Measurements from ENCODE around the gene NR4A1.

NR4A1 gene

DNA sequence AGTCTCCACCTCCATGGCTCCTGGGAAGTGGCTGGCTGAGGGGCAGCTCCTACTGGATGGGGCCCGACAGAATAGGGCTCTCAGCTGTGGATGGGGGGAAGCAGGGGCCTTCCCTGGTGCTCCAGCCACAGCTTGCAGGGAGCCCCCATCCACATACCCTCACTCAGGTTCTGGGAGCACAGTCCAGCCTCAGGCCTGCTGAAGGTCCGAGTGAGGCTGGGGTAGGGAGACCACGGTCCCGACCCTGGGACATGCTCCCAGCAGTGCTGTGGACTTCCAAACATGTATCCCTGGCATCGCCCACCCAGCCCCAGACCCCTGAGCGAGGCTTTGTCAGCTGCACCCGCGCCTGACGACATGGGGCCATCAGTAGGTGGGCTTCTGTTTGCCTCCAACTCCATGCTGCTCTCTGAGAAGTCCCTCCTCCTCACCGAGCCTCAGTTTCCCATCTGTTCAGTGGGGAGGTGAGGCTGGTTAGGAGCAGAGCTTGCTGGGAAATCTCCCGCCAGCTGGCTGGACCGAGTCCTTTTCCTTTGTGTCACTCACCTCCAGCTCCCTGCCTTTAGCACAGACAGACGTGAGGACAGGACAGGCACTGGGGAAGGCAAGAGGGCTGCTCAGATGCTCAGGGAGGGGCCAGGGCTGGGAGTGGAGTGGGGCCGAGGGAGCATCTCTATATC, 9.4 kb downstream of the NR4A1 start:
- no peak overlapping the region for H3K4me3 ChIP-seq (ENCODE audit: low read length)
- no peak for DNase-seq (ENCODE audit: low read depth)
- TF ChIP-seq CTCF (IDR thresholded peaks at IDR 0.05; ENCODE audit: insufficient read depth, low read depth, low read length, missing control alignments) = no peak

DNA sequence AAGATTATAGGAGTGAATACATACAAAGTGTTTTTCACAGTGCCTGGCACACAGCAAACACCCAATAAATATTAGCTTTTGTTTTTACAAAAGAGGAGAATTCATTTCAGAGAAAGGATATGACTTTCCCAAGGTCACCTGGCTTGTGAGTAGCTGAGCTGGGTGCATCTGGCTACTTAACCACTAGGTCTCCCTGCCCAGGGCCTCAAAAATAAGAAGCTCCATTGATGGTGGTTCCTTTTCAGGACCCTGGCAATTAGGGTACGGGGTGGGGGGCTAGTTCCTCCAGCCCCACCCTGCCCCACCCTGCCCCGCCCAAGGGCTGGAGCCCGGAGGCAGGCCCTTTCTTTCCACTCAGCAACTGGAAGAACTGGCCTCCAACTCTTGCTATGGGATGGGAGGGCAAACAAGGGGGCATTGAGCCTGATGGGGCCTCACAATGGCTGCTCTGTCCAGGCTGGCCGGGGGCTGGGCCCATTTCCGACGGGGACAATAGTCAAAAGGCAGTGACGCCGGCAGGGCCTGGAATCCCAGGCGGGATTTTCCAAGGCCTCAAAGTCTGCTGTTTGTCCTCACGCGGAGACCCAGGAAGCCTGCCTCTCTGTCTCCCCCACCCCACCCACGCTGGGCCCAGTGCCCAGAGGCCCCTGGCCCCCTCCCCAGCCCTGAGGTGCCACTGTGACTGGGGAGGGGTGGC, 10.4 kb downstream of the NR4A1 start:
- H3K4me3 ChIP-seq (ENCODE audit: low read length) = no peak overlapping the region
- no peak for TF ChIP-seq CTCF (IDR thresholded peaks at IDR 0.05; ENCODE audit: insufficient read depth, low read depth, low read length, missing control alignments)
- DNase-seq (ENCODE audit: low read depth) = no peak

- H3K4me3 ChIP-seq (ENCODE audit: low read length) = no peak overlapping the region
- no peak for TF ChIP-seq CTCF (IDR thresholded peaks at IDR 0.05; ENCODE audit: insufficient read depth, low read depth, low read length, missing control alignments)
- no peak for DNase-seq (ENCODE audit: low read depth)
Measured at GRCh38 chr12:52062167-52063081, 11.2 kb downstream of the NR4A1 start.

DNA sequence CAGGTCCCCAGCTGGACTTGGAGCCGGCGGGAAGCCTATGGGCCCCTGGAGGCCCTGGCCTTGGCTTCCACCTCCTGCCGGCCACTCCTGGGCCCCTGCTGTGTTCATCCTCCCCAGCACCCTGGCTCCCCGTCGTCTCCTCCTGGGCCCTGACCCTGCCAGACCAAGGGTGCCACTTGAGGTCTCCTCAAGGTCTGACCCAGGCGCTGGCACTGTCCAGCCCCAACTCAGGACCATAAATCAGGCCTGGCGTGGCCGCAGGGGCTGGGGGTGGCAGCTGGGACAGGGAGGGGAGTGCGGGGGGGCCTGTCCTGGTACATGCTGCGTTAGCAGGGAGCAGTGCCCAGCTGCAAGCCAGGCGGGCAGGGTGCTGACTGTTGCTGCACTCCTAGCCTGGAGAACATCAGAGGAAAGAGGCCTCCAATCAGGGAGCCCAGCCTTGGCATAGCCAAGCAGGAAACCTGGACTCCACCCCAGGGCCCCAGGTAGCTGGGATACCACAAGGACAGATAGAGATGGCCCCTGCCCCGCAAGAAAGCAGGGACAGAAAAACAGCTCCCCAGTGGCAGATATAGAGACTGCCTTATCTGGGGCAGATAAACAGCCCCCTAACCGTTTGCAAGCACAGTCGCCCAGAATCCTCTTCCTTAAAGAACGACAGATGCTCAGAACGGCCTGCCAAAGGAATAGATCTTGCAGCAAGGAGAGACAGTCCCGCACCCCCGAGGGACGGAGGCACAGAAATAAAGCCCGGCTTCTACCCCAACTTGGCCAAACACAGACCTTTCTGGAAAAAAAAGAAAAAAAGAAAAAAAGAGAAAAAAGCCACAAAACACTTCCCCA, 12.1 kb downstream of the NR4A1 start:
- no peak for DNase-seq (ENCODE audit: low read depth)
- TF ChIP-seq CTCF (IDR thresholded peaks at IDR 0.05; ENCODE audit: insufficient read depth, low read depth, low read length, missing control alignments) = no peak
- no peak overlapping the region for H3K4me3 ChIP-seq (ENCODE audit: low read length)

DNA sequence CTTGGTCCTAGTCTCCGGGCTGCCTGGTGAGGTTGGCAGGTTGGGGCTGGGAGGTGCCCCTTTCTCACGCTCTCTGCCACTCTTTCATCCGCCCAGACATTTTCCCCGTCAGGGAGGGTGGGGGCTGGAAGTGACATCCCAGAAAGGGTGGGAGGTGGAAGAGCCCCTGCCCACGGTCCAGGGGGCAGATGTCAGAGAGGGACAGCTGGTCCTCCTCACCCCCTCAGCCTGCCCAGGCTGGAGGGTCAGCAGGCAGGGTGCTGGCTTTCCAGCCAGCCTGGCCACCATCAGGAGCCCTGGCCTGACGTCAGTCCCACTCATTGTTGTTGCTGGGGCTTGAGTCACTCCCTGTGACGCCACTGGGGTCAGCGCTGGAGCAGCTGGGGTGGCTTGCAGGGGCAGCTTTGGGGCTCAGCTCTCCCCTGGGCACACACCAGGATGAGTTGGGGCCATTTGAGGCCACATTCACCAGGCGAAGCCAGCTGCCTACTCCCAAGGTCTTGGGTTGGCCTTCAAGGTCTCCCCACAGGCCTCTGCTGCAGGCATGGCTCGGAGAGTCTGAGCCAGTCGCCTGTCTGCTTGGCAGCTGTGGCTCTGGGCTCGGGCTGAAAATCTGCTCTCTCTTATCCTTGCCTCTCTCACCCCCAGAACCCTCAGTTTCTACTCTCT, 12.9 kb downstream of the NR4A1 start:
- no peak overlapping the region for H3K4me3 ChIP-seq (ENCODE audit: low read length)
- no peak for TF ChIP-seq CTCF (IDR thresholded peaks at IDR 0.05; ENCODE audit: insufficient read depth, low read depth, low read length, missing control alignments)
- peak; percentile 29 for DNase-seq (ENCODE audit: low read depth)
